Measurements from ENCODE around the gene DLG2.

DLG2 gene

GRCh38 chr11:83726316-83726715 is 1900.8 kb downstream of the DLG2 start:
- H3K36me3 ChIP-seq (replicated peaks; ENCODE audit: insufficient read depth, low read length), result no peaks in the 10 kb centered on the region
- H4K20me1 ChIP-seq (ENCODE audit: insufficient read depth, low read length), result no peaks in the 10 kb centered on the region
- H3K9me3 ChIP-seq (replicated peaks; ENCODE audit: insufficient read depth, low read length), result no peaks in the 10 kb centered on the region
- H3K9me2 ChIP-seq (replicated peaks; ENCODE audit: insufficient read depth, low read length), result no peaks in the 10 kb centered on the region
- no peaks in the 10 kb centered on the region for H3K27me3 ChIP-seq (replicated peaks; ENCODE audit: insufficient read depth, low read length)
- no peak overlapping the region for H2AFZ ChIP-seq (ENCODE audit: low read length)
- no peak overlapping the region for H3K4me2 ChIP-seq (ENCODE audit: low read depth, low read length)
- no peak overlapping the region for H3K4me3 ChIP-seq (ENCODE audit: low read length)
- H3F3A ChIP-seq (ENCODE audit: insufficient read depth, low read length), result no peaks in the 10 kb centered on the region
- no peak overlapping the region for H3K27ac ChIP-seq (ENCODE audit: low read length)
- no peak overlapping the region for H3K9ac ChIP-seq (ENCODE audit: low read length)
- H3K79me2 ChIP-seq (ENCODE audit: low read length), result no peaks in the 10 kb centered on the region
- no peak for TF ChIP-seq EZH2 (optimal IDR thresholded peaks at IDR 0.05; ENCODE audit: low read depth, low read length)
- TF ChIP-seq EZH2phosphoT487 (IDR thresholded peaks at IDR 0.05; ENCODE audit: low read length), result no peak
- no peak for TF ChIP-seq CTCF (IDR thresholded peaks at IDR 0.05; ENCODE audit: low read length)
- no peak for DNase-seq
- H3K4me1 ChIP-seq (ENCODE audit: low read length), result no peaks in the 10 kb centered on the region

GRCh38 chr11:83725728-83726127 is 1901.4 kb downstream of the DLG2 start:
- DNase-seq, result no peak
- no peak overlapping the region for H3K9ac ChIP-seq (ENCODE audit: low read length)

GRCh38 chr11:83725269-83725560 is 1901.9 kb downstream of the DLG2 start:
- Histone ChIP-seq H4K20me1 (ENCODE audit: insufficient read depth, low read length) (no peaks in the 10 kb centered on the region), H3K79me2 (ENCODE audit: low read length) (no peaks in the 10 kb centered on the region), H3F3A (ENCODE audit: insufficient read depth, low read length) (no peaks in the 10 kb centered on the region), H3K9me2 (replicated peaks; ENCODE audit: insufficient read depth, low read length) (no peaks in the 10 kb centered on the region), H3K4me1 (ENCODE audit: low read length) (no peaks in the 10 kb centered on the region), H3K36me3 (replicated peaks; ENCODE audit: insufficient read depth, low read length) (no peaks in the 10 kb centered on the region), H3K9ac (ENCODE audit: low read length) (no peak overlapping the region), H3K4me3 (ENCODE audit: low read length) (no peak overlapping the region), H3K9me3 (replicated peaks; ENCODE audit: insufficient read depth, low read length) (no peaks in the 10 kb centered on the region), H2AFZ (ENCODE audit: low read length) (no peak overlapping the region), H3K27ac (ENCODE audit: low read length) (no peak overlapping the region), H3K27me3 (replicated peaks; ENCODE audit: insufficient read depth, low read length) (no peaks in the 10 kb centered on the region), H3K4me2 (ENCODE audit: low read depth, low read length) (no peak overlapping the region)
- DNase-seq, result no peak
- TF ChIP-seq EZH2 (optimal IDR thresholded peaks at IDR 0.05; ENCODE audit: low read depth, low read length) (no peak), CTCF (IDR thresholded peaks at IDR 0.05; ENCODE audit: low read length) (no peak), EZH2phosphoT487 (IDR thresholded peaks at IDR 0.05; ENCODE audit: low read length) (no peak)

More at GRCh38 chr11:83725728-83726127, 1901.4 kb downstream of the DLG2 start:
- no peaks in the 10 kb centered on the region for H3K27me3 ChIP-seq (replicated peaks; ENCODE audit: insufficient read depth, low read length)
- no peak overlapping the region for H3K4me2 ChIP-seq (ENCODE audit: low read depth, low read length)
- H3K9me3 ChIP-seq (replicated peaks; ENCODE audit: insufficient read depth, low read length), result no peaks in the 10 kb centered on the region
- H3K79me2 ChIP-seq (ENCODE audit: low read length), result no peaks in the 10 kb centered on the region
- H3K4me1 ChIP-seq (ENCODE audit: low read length), result no peaks in the 10 kb centered on the region
- H4K20me1 ChIP-seq (ENCODE audit: insufficient read depth, low read length), result no peaks in the 10 kb centered on the region
- H3K36me3 ChIP-seq (replicated peaks; ENCODE audit: insufficient read depth, low read length), result no peaks in the 10 kb centered on the region
- no peaks in the 10 kb centered on the region for H3K9me2 ChIP-seq (replicated peaks; ENCODE audit: insufficient read depth, low read length)
- TF ChIP-seq EZH2 (optimal IDR thresholded peaks at IDR 0.05; ENCODE audit: low read depth, low read length), result no peak
- no peak for TF ChIP-seq CTCF (IDR thresholded peaks at IDR 0.05; ENCODE audit: low read length)
- no peak for TF ChIP-seq EZH2phosphoT487 (IDR thresholded peaks at IDR 0.05; ENCODE audit: low read length)
- H2AFZ ChIP-seq (ENCODE audit: low read length), result no peak overlapping the region
- no peak overlapping the region for H3K27ac ChIP-seq (ENCODE audit: low read length)
- H3K4me3 ChIP-seq (ENCODE audit: low read length), result no peak overlapping the region
- H3F3A ChIP-seq (ENCODE audit: insufficient read depth, low read length), result no peaks in the 10 kb centered on the region

Data from MM.1S (cell line).